HG02610 (cell line): Measurements from ENCODE around the gene FAM209A.
"Not testable (repeated sequence)": the region's sequence is repeated elsewhere in the genome, so short reads cannot be mapped to it uniquely, and the experiment has no call there.

Experiments used
- ATAC-seq: cut with Tn5 transposase; IDR thresholded peaks from one replicate; pipeline ENCODE4 v1.9.1; 2021; ENCODE audit warnings: mild to moderate bottlenecking, moderate library complexity; ENCODE audit not compliant: unreplicated experiment

Gene FAM209A

DNA sequence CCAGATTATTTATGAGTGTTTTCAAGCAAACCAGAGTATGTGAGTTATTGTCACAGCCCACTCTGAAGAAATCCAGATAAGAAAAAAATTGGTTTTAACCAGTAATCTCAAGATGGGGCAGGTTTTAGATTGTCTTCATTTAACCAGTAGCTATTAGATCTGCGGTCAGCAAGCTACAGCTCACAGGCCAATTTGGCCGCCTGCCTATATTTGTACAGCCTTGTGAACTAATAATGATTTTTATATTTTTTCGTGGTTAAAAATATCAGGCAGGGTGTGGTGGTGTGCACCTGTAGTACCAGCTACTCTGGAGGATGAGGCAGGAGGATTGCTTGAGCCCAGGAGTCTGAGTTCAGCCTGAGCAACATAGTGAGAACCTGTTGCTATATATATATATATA, 13.5 kb downstream of the FAM209A start:
- no peak for ATAC-seq

DNA sequence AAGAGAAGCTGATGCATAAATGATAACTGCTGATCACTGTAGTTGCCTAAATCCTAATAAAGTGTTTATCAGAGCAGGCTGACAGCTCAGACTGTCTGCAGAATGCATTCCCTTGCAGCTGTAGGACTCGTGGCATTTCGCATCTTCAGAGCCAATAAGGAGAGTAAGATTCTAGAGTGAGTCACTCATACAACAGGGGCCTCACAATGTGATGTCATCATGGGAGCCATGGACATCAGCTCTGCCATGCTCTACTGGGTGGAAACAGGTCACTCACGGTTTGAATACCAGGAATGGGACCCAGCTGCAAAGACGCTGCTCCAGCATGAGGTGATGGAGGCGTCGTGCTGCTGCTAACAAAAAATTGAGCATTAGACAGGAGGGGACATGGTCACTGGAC, 15.9 kb downstream of the FAM209A start:
- no peak for ATAC-seq

DNA sequence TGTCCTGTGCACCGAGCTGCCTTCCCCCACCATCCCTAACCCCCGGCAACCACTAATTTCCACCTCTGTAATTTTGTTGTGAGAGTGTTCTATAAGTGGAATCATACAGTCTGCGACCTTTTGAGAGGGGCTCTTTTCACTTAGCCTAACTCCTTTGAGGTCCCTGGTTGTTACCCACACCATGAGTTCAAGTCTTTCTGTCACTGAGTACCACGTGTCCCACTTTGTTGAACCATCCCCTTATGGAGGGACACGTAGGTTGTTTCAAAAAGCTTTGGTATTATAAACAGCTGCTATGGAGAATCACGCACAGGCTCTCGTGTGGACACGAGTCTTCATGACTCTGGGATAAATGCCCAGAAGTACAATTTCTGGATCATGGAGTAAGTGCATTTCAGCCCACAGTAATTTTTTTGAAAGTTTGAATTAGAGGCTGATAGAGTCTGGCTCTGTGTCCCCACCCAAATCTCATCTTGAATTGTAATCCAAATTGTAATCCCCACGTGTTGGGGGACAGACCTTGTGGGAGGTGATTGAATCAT, 18.0 kb downstream of the FAM209A start:
- ATAC-seq = no peak

DNA sequence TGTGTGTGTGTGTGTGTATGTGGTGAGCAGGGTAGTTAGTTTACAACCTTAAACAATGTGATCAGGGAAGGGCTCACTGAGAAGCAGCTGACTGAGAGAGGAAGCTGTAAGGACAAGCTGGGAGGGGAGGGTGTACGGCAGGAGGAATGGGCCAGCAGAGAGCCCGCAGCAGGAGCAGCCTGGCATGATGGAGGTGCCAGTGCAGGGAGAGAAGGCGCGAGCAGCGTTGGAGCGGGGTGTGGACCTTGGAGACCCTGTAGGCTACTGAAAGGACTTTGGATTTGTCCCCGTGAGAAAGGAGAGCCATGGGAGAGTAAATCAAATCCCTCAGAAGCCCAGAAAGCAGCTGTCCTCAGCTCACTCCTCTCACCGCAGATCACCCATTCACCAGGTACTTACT, 27.0 kb downstream of the FAM209A start:
- no peak for ATAC-seq

- no peak for ATAC-seq
These were observed 28.5 kb downstream of the FAM209A start for GRCh38 chr20:56552911-56553629.

- peak; percentile 79 for ATAC-seq
These were observed 30.3 kb downstream of the FAM209A start for GRCh38 chr20:56554869-56555268.

GRCh38 chr20:56558968-56559367, 34.4 kb downstream of the FAM209A start:
- ATAC-seq = no peak

GRCh38 chr20:56564526-56564925, 40.0 kb downstream of the FAM209A start:
- not testable (repeated sequence) for ATAC-seq

- ATAC-seq = no peak
These were observed 41.0 kb downstream of the FAM209A start for GRCh38 chr20:56565511-56565910.

DNA sequence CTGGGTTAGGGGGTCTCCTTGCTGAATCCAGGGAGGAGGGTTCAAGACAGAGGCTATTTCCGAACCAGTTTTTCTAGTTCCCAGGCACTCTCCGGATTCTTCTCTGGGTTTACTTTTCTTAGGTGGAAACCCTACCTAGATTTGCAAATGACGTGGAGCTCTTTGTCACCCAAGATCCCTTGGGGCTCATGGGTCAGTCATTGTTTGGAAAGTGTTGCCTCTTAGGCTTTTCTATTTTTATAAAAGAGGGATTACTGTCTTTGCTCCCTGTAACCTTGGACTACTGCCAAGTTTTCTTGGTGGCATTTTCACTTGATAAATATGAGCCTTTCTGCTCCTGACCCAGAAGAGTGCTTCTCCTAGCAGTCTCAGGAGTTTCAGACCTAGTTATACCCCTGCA, 42.1 kb downstream of the FAM209A start:
- ATAC-seq = no peak

DNA sequence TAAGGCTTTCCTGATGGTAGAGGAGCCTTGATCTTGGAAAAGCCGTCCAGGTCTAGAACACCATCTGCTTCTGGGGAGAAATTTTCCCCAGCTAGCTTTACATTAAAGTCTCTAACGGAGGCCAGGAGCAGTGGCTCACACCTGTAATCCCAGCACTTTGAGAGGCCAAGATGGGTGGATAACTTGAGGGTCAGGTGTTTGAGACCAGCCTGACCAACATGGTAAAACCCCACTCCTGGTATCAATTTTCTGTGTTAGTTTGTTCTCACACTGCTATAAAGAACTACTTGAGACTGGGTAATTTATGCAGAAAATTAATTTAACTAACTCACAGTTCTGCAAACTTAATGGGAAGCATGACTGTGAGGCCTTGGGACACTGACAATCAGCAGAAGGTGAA, 46.3 kb downstream of the FAM209A start:
- ATAC-seq = no peak

DNA sequence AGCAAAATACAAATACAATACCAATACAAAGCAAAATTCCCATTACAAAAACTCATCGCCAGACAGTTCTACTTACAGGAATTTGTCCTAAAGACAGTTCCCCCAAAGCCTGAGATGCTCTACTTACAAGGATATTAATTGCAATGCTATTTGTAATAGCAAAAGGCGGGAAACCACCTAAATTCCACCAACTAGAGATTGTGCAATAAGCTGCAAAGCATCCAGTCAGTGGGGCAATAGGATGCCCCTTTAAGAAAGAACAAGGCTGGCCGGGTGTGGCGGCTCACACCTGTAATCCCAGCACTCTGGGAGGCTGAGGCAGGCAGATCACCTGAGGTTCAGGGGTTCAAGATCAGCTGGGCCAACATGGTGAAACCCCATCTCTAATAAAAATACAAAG, 47.6 kb downstream of the FAM209A start:
- ATAC-seq = no peak

DNA sequence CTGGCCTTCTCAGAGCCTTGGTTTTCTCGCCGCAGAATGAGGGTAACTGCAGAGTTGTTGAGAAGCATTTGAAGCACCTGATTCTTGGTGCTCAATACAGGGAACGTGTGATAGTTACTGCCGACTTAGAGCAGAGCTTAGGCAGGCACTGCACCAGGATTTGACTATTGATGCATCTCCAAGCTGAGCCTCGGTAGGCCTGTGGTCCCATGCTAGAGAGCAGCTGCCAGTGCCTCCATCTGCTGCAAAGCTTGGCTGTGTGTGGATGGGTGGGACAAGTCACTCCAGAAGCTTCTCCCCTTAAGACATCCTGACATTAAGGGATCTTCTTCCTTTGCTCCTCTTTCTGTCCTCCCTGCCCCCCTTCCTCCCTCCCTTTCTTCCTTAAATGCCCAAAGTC, 49.4 kb downstream of the FAM209A start:
- no peak for ATAC-seq

GRCh38 chr20:56574531-56575142, 50.1 kb downstream of the FAM209A start:
- ATAC-seq = no peak

DNA sequence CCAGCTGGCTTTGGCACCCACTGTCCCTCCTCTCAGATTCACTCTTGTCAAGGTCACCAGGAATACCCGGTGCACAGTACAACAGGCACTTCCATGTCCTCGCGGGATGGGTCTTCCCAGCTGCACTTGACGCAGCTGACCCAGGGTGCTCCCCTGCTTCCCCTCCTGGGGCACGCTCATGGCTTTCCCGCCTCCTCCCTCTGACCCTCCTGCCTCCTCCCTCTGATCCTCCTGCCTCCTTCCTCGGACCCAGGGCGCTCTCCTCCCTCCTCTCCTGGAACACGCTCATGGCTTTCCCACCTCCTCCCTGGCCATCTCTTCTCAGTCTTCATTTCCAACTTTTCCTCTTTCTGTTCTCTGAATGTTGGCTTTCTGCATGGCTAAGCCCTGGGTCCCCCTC, 50.6 kb downstream of the FAM209A start:
- ATAC-seq = no peak
